Activated CD4-positive, alpha-beta memory T cell treated with anti-CD3 and anti-CD28 coated beads for 36 hours (primary cell): ENCODE measurements around the gene GPR17. TPM values are rescaled to one million over a fixed set of nuclear protein-coding genes. Genes with fewer than 3 reads are reported as not detected.

Source experiments
- CTCF ChIA-PET: fragments of 350-600 bp; sonication (Branson Sonifier 250); formaldehyde crosslinking; loops from one replicate; lab custom pipeline; 2021; ENCODE audit warnings: antibody characterized with exemption, inconsistent platforms; lab: Charles Lee
- POLR2A ChIA-PET: fragments of 350-600 bp; sonication (Branson Sonifier 250); formaldehyde crosslinking; loops from one replicate; lab custom pipeline; 2021; ENCODE audit warnings: antibody characterized with exemption; lab: Charles Lee
- DNase-seq: peaks from one replicate; pipeline ENCODE4 v3.0.0-alpha.2; 2020
- H3K27ac Mint-ChIP-seq: one replicate; pipeline ENCODE4 v1.8.0; 2021; ENCODE audit warnings: mixed read lengths
- H3K27me3 Mint-ChIP-seq: one replicate; pipeline ENCODE4 v1.8.0; 2021; ENCODE audit warnings: mixed read lengths
- H3K36me3 Mint-ChIP-seq: one replicate; pipeline ENCODE4 v1.8.0; 2021; ENCODE audit warnings: mixed read lengths
- H3K4me1 Mint-ChIP-seq: one replicate; pipeline ENCODE4 v1.8.0; 2021; ENCODE audit warnings: low read depth, mixed read lengths
- H3K4me3 Mint-ChIP-seq: one replicate; pipeline ENCODE4 v1.8.0; 2021; ENCODE audit warnings: mild to moderate bottlenecking, mixed read lengths
- H3K9me3 Mint-ChIP-seq: one replicate; pipeline ENCODE4 v1.8.0; 2021; ENCODE audit warnings: mixed read lengths
- intact Hi-C: fragments of 100-400 bp; cut with micrococcal nuclease; formaldehyde crosslinking; loops from one replicate; pipeline ENCODE4 v1.15.1; 2023
- total RNA-seq, 2 experiments: library from RNA; stranded (reverse); gene quantifications; one replicate each; pipeline ENCODE4 v1.2.3, GENCODE V29; 2021

Gene GPR17
- total RNA-seq, 2 experiments from 2014 or later = not detected

- ChIA-PET CTCF (no interaction called here), POLR2A (no interaction called here)
- no peak overlapping the region for H3K27ac Mint-ChIP-seq
- H3K36me3 Mint-ChIP-seq = no peaks in the 10 kb centered on the region
- H3K4me3 Mint-ChIP-seq = no peak overlapping the region
- no peaks in the 10 kb centered on the region for H3K4me1 Mint-ChIP-seq
- no peaks in the 10 kb centered on the region for H3K9me3 Mint-ChIP-seq
- DNase-seq = no peak
- no peaks in the 10 kb centered on the region for H3K27me3 Mint-ChIP-seq
- intact Hi-C loops = no loop called here
These were observed 26.8 kb upstream of the GPR17 start for GRCh38 chr2:127619203-127619590.

DNA sequence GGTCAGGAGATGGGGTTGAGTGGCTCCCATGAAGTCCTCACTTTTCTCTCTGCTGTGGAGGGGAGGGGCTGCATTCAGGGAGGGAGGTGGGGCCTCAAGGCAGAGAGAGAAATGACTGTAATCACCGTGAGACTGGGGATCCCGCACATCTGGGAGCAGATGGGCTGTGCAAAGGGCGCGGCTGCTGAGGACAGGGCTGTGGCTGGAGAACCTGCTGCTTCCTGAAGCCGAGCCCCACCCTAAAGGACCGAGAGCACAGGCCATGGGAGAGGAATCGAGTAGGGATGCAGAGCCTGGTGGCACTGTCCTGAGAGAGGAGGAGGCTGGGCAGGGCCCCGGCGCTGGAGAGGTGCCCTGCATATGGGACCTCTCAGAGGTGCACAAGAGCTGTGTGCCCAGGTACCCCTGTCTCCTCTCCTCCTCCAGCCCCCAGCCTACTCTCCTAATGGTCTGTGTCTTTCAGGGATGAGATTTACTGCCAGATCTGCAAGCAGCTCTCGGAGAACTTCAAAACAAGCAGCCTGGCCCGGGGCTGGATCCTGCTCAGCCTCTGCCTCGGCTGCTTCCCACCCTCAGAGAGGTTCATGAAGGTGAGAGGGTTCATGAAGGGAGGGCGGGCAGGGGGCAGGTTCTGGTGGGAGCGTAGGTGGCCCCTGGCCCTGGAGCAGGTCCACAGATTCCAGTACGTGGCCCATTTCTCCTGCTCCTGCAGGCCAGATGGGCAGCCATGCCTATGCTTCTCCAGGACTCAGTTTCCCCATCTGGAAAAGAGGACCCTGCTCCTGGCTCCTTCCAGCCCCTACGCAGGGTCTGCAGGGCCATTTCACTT is 25.9 kb upstream of the GPR17 start:
- no peak for DNase-seq
- H3K4me3 Mint-ChIP-seq = no peak overlapping the region
- no peaks in the 10 kb centered on the region for H3K4me1 Mint-ChIP-seq
- ChIA-PET CTCF (no interaction called here), POLR2A (no interaction called here)
- no peaks in the 10 kb centered on the region for H3K36me3 Mint-ChIP-seq
- intact Hi-C loops = no loop called here
- no peaks in the 10 kb centered on the region for H3K27me3 Mint-ChIP-seq
- no peaks in the 10 kb centered on the region for H3K9me3 Mint-ChIP-seq
- no peak overlapping the region for H3K27ac Mint-ChIP-seq

- CTCF ChIA-PET = no interaction called here
- Mint-ChIP-seq H3K4me3 (no peak overlapping the region), H3K36me3 (no peaks in the 10 kb centered on the region), H3K27me3 (no peaks in the 10 kb centered on the region), H3K4me1 (no peaks in the 10 kb centered on the region), H3K9me3 (no peaks in the 10 kb centered on the region), H3K27ac (no peak overlapping the region)
- intact Hi-C loops = no loop called here
- POLR2A ChIA-PET = no interaction called here
- no peak for DNase-seq
These were observed 25.1 kb upstream of the GPR17 start for GRCh38 chr2:127620866-127621265.

- ChIA-PET CTCF (no interaction called here), POLR2A (no interaction called here)
- DNase-seq = no peak
- intact Hi-C loops = no loop called here
- H3K27me3 Mint-ChIP-seq = no peaks in the 10 kb centered on the region
- H3K36me3 Mint-ChIP-seq = no peaks in the 10 kb centered on the region
- H3K27ac Mint-ChIP-seq = no peak overlapping the region
- no peaks in the 10 kb centered on the region for H3K4me1 Mint-ChIP-seq
- no peaks in the 10 kb centered on the region for H3K9me3 Mint-ChIP-seq
- no peak overlapping the region for H3K4me3 Mint-ChIP-seq
These were observed 23.9 kb upstream of the GPR17 start for GRCh38 chr2:127621981-127622431.

DNA sequence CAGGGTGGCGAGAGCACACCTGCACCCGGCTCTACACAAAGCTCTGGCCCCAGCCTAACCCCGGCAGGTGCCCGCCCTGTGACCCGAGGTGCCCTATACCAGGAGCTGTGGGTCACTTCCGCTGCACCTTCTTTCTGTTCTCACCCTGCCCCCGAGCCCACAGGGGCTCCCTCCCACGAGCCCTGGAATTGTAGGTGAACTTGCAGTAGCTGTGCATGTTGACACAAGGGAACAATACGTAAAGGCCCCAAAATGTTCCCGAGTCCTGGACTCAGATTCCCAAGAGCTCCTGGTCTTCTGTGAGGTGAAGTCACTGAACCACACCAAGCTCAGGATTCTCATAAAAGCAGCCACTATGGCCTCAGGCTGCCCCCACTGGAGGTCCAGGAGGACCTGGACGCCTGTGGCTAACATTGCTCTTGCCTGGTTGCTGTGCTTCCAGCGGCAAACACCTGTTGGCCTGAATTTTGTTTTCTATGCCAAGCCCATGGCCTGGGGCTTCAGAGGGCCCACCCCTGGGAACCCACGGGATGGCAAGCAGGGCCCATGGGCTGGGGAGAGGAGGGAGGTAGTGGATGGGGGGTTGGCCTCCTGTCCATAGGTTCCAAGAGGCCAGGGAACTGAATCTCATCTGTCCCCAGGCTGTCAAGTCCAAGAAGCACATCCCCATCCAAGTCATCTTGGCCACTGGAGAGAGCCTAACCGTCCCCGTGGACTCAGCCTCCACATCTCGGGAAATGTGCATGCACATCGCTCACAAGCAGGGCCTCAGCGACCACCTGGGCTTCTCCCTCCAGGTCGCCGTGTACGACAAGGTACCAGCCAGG is 23.2 kb upstream of the GPR17 start:
- no peaks in the 10 kb centered on the region for H3K9me3 Mint-ChIP-seq
- intact Hi-C loops = no loop called here
- H3K4me3 Mint-ChIP-seq = no peak overlapping the region
- H3K4me1 Mint-ChIP-seq = no peaks in the 10 kb centered on the region
- H3K27me3 Mint-ChIP-seq = no peaks in the 10 kb centered on the region
- H3K36me3 Mint-ChIP-seq = no peaks in the 10 kb centered on the region
- POLR2A ChIA-PET = no interaction called here
- H3K27ac Mint-ChIP-seq = no peak overlapping the region
- CTCF ChIA-PET = no interaction called here
- no peak for DNase-seq

- H3K4me1 Mint-ChIP-seq = no peaks in the 10 kb centered on the region
- no peak for DNase-seq
- H3K27ac Mint-ChIP-seq = no peak overlapping the region
- H3K36me3 Mint-ChIP-seq = no peaks in the 10 kb centered on the region
- intact Hi-C loops = no loop called here
- POLR2A ChIA-PET = no interaction called here
- H3K9me3 Mint-ChIP-seq = no peaks in the 10 kb centered on the region
- H3K4me3 Mint-ChIP-seq = no peak overlapping the region
- no peaks in the 10 kb centered on the region for H3K27me3 Mint-ChIP-seq
- CTCF ChIA-PET = interaction anchor here (1.6 kb wide), 1 partner anchor 33 kb away, joined by 4 read pairs; no protein-coding TSS in a partner anchor
These were observed 22.3 kb upstream of the GPR17 start for GRCh38 chr2:127623388-127624319.

DNA sequence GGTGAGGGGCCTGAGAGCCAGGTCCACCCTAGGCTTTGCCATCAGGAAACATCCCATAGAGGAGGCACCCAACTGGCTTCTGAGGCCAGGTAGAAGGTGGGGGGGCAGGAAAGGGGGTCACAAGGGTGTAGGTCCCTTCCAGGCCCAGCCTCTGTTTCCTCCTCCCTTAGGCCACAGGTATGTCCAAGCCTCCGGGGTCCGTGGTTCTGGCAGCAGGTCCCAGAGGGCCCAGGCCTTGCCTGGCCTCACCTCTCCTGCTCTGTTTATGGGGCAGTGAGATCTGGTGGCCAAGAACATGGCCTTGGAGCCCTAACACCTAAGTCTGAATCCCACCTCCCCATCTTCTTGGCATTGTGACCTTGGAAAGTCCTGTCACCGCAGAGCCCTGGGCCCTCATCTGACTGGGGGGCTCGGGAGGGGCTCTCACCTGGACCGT is 21.6 kb upstream of the GPR17 start:
- no peak overlapping the region for H3K4me3 Mint-ChIP-seq
- H3K9me3 Mint-ChIP-seq = no peaks in the 10 kb centered on the region
- DNase-seq = no peak
- H3K27me3 Mint-ChIP-seq = no peaks in the 10 kb centered on the region
- no peaks in the 10 kb centered on the region for H3K36me3 Mint-ChIP-seq
- ChIA-PET POLR2A (no interaction called here), CTCF (interaction anchor here (1.6 kb wide), 1 partner anchor 33 kb away, joined by 4 read pairs; no protein-coding TSS in a partner anchor)
- H3K4me1 Mint-ChIP-seq = no peaks in the 10 kb centered on the region
- intact Hi-C loops = no loop called here
- no peak overlapping the region for H3K27ac Mint-ChIP-seq

DNA sequence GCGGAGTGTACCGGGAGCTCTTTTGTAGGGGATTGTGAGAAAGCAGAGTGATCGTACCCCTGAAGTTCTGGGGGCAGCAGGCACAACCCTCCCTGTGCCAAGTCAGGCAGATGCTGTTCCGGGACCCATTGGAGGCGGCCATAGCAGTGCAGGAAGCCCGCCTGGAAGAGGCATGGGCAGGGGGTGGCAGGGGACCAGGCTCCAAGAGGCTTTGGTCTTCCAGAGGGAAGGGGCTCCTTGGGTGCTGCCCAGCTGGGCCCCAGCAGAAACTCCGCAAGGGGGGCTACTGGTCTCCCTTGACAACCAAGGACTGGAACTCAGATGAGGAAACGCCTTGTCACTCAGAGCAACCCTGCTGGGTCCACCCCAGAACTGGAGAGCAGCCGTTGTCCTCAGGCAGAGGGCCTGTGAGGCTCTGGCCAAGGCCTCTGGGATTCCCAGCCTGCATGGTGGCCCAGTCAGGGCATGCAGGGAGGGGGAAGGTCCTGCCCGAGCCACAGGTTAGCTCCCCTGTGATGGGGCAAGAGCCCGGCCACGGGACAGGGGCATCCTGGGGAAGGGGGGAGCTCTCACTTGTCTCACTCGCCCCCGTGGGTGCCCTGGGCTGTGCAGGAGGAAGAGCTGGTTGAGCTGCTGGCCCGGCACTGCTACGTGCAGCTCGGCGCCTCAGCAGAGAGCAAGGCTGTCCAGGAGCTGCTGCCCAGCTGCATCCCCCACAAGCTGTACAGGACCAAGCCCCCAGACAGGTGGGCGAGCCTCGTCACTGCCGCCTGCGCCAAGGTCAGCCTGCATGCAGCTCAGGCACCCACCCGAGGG is 21.0 kb upstream of the GPR17 start:
- Mint-ChIP-seq H3K27ac (no peak overlapping the region), H3K4me3 (no peak overlapping the region), H3K27me3 (no peaks in the 10 kb centered on the region), H3K9me3 (no peaks in the 10 kb centered on the region), H3K36me3 (no peaks in the 10 kb centered on the region), H3K4me1 (no peaks in the 10 kb centered on the region)
- DNase-seq = no peak
- ChIA-PET CTCF (interaction anchor here (1.2 to 1.6 kb wide), 2 partner anchors 17 to 34 kb away, joined by 3 to 4 read pairs; no protein-coding TSS in a partner anchor), POLR2A (no interaction called here)
- intact Hi-C loops = no loop called here

DNA sequence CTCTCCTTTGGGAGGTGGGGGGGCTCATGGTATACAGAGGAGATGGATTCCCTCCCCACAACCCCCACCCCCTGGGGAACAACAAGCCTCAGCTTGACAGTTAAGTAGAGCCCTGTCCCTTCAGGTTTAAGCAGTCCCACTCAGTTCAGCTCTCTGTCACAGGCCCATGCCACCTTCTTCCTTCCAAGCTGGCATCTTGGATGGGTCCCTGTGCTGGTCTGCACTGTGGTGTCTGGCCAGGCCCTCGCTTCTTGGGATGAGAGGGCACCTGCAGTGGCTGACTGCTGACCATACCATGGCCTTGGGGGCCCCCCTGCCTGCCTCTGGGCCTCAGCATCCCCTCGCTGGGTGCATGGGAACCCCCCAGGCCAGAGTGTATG is 20.4 kb upstream of the GPR17 start:
- intact Hi-C loops = no loop called here
- no peaks in the 10 kb centered on the region for H3K9me3 Mint-ChIP-seq

DNA sequence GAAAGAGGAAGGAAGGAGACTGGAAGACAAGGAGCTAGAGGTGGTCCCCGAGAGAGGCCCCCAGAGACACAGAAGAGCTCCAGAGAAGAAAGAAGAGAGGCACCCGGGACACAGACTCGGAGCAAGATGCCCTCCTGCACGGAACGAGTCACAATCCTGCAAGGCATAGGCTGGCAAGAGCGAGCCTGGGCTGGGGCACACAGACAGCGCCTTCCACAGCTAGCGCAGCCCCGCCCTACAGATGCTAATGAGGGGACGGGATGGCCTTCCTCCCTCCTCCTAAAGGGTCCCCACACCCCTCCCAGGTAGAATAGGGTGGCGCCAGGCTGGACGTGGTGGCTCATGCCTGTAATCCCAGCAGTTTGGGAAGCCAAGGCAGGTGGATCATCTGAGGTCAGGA is 19.8 kb upstream of the GPR17 start:
- Mint-ChIP-seq H3K36me3 (no peaks in the 10 kb centered on the region), H3K4me3 (no peak overlapping the region), H3K4me1 (no peaks in the 10 kb centered on the region), H3K27me3 (no peaks in the 10 kb centered on the region), H3K9me3 (no peaks in the 10 kb centered on the region), H3K27ac (no peak overlapping the region)
- DNase-seq = no peak
- intact Hi-C loops = no loop called here
- POLR2A ChIA-PET = no interaction called here
- CTCF ChIA-PET = no interaction called here

More for the DNA sequence above, 20.4 kb upstream of the GPR17 start:
- H3K27me3 Mint-ChIP-seq = no peaks in the 10 kb centered on the region
- H3K4me3 Mint-ChIP-seq = no peak overlapping the region
- no peak for DNase-seq
- CTCF ChIA-PET = interaction anchor here (1.2 to 1.6 kb wide), 2 partner anchors 16 to 35 kb away, joined by 3 to 4 read pairs; no protein-coding TSS in a partner anchor
- no peak overlapping the region for H3K27ac Mint-ChIP-seq
- H3K4me1 Mint-ChIP-seq = no peaks in the 10 kb centered on the region
- H3K36me3 Mint-ChIP-seq = no peaks in the 10 kb centered on the region
- POLR2A ChIA-PET = no interaction called here
